GM21576 (cell line): ENCODE results near the gene TNFSF12.
"Not testable (repeated sequence)": the region's sequence is repeated elsewhere in the genome, so short reads cannot be mapped to it uniquely, and the experiment has no call there.

ENCODE experiments used
- ATAC-seq: cut with Tn5 transposase; IDR thresholded peaks from one replicate; pipeline ENCODE4 v1.9.1; 2021; ENCODE audit warnings: mild to moderate bottlenecking, moderate library complexity; ENCODE audit not compliant: unreplicated experiment

Gene TNFSF12

DNA sequence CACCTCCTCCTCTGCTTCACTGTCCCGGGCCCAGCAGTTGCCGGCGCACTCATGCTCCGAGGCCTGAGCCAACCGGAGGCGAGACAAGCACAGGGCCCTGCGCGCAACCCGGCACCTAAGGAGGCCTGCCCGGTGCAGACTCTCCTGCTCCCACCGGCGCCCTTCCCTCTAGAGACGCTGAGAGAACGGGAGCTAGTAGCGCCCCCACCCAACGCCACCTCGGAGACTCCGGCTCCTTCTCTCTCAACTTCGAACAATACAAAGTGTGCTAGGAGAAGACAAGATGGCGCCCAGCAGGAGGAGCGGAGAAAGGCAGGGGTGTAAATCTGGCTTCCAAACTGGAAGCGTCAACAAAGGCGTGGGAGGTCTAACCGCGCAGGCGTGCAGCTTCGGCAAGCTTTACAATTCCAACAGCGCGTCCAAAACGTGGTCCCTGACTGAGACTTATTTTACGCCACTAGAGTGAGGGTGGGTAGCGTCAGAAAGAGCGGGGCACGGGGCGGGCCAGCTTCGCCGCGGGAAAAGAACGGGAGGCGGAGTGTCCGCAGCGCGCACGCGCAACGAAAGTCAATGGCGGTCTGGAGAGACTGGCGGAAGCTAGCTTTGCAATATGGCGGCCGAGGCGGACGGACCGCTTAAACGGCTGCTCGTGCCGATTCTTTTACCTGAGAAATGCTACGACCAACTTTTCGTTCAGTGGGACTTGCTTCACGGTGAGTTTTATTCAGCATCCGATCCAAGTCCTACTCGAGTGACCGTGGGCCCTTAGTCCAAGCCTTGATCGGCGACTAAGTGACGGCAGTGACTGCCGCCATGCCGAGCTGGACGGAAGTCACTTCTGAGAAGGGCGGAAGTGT is 34.6 kb downstream of the TNFSF12 start, which contains the start of gene MPDU1:
MPDU1 (plus strand) TSS at position 600 of the 857 bp plus-strand sequence; CDS start at position 611, 11 bp downstream.
- peak; percentile 57 for ATAC-seq

DNA sequence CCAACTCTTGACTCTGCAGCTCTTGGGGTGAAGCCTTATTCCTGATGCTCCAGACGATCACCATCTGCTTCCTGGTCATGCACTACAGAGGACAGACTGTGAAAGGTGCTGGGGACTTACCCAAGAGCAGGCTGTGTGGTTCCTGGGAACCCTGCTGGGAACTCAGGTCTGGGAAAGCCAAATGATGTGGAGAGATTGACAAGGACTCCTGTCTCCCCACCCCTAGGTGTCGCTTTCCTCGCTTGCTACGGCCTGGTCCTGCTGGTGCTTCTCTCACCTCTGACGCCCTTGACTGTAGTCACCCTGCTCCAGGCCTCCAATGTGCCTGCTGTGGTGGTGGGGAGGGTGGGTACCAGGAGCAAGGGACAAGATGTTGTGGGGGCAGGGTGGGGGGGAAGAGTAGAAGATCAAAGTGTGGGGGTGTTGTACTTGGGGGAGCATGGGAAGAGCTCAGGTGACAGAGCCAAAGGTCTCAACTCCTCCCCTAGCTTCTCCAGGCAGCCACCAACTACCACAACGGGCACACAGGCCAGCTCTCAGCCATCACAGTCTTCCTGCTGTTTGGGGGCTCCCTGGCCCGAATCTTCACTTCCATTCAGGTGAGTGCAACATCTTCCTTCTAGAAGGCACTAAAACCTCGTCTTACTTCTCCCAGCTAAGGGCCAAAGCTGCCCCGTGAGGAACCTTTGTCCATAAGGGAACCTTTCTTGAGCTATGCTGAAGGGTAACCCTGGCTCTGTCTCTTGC is 38.0 kb downstream of the TNFSF12 start:
- no peak for ATAC-seq

DNA sequence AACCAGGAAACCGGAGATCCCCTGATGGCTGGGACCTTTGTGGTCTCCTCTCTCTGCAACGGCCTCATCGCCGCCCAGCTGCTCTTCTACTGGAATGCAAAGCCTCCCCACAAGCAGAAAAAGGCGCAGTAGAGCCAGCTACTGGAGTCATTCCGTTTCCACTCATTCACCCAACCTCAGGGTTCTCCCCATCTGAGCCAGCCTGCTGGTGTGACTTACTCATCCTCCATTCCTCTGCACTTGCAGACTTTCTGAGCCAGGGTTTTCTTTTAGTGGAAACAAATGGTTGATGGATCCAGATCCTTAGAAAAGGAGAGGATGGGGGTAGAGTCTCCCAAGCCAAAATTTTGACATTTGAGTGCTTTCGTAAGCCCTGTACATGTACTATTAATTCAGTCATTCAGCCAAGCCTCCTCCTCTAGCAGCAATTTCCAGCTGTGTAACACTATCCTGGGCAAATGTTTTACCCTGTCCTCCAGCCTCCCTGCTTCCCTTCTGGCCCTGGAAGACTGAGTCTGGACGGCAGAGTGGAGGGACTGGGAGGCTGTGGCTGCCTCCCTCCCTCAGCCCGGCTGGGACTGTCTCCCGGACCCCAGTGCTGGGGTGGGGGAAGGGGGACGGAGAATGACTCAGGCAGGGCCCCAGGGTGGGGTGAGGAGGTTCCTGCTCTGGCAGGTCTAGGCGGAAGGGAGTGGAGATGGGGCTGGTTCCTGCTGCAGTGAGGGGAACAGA is 38.7 kb downstream of the TNFSF12 start:
- ATAC-seq = no peak

DNA sequence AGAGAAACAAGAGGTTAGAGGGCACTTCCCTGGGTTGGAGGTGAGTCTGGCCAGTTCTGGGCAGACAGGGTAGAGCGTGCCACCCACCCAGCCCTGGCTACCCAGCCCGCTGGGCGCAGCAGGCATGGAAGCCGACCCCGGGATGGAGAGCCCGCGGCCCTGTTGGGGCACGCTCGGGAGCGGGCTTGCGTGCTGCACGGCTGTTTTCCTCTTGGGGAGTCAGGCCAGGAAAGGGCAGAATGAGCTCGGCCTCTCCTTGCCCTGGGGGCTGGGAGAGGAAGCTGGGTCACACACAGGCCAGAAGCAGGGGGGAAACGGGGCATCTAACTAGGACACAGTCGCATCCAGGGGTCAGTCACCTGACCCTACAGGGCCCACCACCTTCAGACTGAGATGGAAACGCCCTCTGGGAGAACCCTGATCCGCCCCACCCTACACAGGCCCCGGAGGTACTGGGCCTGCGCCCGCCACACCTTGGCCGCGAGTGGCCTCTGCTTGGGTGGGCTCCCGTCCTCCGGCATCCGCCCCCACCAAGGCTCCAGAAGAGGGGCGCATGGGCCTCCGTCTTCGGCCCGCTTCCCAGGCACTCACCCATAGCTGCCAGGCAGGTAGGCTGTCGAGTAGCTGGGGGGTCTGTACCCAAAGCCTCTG is 39.8 kb downstream of the TNFSF12 start:
- ATAC-seq = no peak

DNA sequence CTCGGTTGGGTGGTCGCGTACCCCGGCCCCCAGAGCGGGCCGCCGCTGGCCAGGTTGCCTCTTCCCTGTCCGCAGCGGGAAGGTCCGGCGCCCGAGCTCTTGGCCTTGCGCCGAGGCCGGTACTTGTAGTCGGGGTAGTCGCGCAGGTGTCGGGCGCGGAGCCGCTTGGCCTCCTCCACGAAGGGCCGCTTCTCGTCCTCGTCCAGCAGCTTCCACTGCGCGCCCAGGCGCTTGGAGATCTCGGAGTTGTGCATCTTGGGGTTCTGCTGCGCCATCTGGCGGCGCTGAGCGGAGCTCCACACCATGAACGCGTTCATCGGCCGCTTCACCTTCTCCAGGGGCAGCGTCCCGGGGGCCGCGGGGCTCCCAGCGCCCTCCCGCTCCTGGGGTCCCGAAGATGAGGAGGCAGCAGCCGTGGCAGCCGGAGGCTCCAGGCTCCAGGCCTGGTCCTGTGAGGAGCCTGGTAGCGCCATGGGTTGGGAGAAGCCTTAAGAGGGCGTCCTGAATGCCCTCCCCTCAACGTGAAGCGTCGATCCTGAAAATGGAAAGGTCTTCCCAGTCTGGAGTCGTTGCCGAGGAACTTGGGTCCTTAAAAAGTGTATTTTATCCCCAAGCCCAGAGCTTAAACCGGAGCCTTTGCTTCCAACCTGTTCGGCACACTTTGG is 40.5 kb downstream of the TNFSF12 start:
- no peak for ATAC-seq

DNA sequence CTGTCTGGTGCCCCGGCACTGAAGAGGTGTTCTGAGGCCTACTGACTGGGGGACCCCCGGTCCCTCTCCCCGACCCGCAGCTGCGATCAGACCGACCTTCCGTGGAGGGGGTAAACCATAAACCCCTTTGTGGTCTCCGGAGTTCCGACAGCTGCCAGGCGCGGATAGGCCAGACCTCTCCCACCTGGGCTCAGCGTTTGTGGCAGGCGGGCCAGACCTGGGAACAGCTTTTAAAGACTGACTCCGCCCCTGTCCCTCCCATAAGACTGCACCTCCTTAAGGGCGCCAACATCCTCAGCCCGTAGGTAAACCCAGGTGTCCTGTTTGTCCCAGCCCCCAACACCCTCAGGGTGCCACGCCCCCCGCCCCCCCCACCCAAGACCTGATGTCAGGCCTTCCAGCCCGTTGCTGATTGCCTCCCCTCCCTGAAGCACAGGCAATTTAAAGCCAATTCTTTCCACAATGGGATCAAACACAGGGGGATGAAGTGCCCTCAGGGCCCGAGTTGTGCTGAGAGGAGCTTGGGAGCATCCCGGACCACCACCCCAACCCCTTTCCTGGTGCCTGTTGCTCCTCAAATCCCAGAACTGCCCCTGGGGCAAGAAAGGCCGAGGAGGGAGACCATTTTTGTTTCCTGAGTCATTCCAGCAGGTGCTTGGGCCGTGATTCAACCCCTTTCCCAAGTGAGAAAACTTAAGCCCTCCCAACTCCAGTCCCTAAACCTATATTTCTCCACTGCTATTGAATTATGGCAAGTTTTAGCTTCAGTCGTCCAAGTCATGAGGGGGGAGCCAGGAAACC is 41.2 kb downstream of the TNFSF12 start, which contains the start of gene SOX15:
SOX15 (minus strand) TSS at position 204 of the 801 bp plus-strand sequence. CDS start 418 bp downstream, outside the sequence.
- no peak for ATAC-seq

DNA sequence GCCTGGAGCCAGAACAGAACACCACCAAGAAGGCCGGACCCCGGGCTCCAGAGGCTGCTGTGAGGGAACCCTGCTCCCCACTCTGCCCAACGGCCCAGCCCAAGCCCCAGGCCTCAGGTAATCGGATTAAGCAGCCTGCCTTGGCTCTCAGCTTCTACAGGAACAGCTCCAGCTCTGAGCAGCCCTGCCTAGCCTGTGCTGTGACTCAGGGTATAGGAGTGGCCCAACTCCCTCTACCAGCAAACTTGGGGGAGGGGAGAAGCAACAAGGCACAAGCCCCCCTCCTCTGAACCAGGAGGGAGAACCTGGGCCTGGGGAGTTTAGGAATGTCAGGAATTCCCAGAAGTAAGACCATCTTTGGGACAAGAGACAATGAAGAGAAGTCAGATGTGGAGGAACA is 41.9 kb downstream of the TNFSF12 start:
- no peak for ATAC-seq

DNA sequence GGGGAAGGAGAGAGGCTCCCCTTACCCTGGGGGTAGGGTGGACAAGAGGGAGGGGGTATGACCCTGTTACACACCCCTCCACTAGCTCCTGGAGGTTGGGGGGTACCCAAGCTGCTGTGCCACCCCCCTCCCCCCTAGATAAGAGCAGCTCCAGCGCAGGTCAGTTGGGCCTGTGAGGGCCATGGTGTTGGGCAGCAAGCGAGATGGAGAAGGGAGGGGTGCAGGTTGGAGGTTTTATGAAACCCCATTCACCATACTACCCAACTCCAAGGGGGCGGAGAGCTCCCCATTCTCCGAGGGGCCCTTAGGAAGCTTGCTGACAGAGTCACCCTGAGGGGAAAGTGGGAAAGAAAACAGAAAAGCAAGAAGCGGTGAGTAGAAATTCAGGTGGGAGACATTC is 42.7 kb downstream of the TNFSF12 start:
- ATAC-seq = no peak

DNA sequence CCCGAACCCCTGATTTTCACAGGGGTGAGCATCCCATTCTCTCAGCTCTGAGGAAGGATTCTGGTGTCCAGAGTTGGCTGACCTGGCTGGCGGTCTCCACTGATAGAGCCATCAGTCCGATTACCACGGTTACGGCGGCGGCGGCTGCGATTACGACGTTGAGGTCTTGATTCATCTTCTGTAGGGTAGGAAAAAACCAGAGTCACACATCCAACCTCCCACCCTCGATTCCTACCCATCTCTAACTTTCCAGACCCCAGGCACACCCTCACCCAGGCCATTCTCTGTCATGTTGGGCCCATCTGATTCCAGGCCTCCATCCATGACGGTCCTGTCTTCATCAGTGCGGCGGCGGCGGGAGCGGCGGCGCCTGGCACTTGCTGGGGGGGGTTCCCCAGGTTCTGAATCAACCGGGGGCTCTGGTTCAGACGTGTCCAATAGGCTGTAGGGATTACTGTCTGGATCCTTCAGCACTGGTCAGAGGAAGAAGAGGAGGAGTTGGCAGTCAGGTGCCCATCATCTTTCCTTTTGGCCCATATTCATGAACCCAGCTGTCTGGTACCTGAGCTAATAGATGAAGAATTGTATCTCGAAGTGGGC is 43.7 kb downstream of the TNFSF12 start:
- no peak for ATAC-seq

DNA sequence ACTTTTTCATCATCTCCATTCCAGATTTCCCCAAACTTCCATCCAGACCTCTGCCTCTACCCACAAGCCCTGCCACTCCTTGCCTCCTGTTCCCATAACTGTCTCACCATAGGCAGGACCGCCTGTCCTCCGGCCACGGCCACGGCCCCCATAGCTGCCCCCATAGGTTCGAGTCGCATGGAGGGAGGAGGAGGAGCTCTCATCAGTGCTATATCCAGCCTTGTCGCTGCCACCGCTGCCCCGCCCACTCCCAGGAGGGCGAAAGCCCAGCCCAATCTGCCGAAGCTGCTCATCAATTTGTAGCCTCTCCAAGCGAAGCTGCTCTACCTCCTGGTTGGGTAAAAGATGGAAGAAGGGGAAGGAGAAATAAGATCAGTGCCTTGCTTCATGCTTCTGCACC is 44.4 kb downstream of the TNFSF12 start:
- ATAC-seq = no peak

DNA sequence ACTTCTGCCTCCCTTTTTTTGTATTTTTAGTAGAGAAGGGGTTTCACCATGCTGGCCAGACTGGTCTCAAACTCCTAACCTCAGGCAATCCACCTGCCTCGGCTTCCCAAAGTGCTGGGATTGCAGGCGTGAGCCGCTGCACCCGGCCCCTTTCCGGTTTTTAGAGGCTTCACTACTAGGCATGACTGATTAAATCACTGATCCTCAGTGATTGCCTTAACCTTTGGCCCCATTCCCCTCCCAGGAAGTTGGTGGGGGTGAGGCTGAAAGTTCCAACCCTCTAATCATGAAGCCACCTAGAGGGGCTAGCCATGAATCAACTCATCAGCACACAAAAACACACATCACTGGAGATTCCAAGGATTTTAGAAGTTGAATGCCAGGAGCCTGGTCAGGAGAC is 48.7 kb downstream of the TNFSF12 start:
- not testable (repeated sequence) for ATAC-seq

DNA sequence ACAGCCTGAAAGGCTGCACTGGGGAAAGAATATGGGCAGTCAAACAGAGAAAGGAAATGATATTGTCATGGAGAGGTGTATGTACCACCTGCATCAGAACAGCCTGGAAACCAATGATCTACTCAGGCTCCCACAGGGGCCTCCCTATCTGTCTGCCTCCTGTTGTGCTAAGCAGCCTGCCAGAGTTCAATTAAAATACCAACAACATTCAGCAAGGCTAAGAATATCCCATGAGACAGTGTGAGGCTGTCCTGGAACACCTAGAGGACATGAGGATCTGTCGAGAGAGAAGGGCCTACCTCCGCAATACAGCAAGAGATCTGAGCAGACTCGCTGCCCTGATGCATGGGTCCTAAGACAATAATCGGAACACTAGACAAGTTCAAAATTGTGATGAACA is 57.4 kb downstream of the TNFSF12 start:
- no peak for ATAC-seq
